ENCODE results near the gene GPR160.
"Not testable (repeated sequence)": the region's sequence is repeated elsewhere in the genome, so short reads cannot be mapped to it uniquely, and the experiment has no call there.

Gene GPR160

GRCh38 chr3:170111147-170111771 is 73.5 kb downstream of the GPR160 start:
- DNase-seq (ENCODE audit: low spot score) = no peak

- DNase-seq (ENCODE audit: low spot score) = not testable (repeated sequence)
Measured at GRCh38 chr3:170114165-170114564, 76.4 kb downstream of the GPR160 start.

- DNase-seq (ENCODE audit: low spot score) = peak; percentile 36
Measured at GRCh38 chr3:170117134-170117533, 79.3 kb downstream of the GPR160 start.

- no peak for DNase-seq (ENCODE audit: low spot score)
Measured at GRCh38 chr3:170128259-170128976, 90.6 kb downstream of the GPR160 start.

GRCh38 chr3:170128977-170129431 is 91.2 kb downstream of the GPR160 start:
- DNase-seq (ENCODE audit: low spot score) = peak; percentile 25

- DNase-seq (ENCODE audit: low spot score) = no peak
Measured at GRCh38 chr3:170130532-170130931, 92.7 kb downstream of the GPR160 start.

- no peak for DNase-seq (ENCODE audit: low spot score)
Measured at GRCh38 chr3:170132335-170132734, 94.5 kb downstream of the GPR160 start.

Measured in iPS-NIHi11 (cell line).